HG02870 (cell line): Measurements from ENCODE around the gene SLC35F1.

Source experiments
- ATAC-seq: cut with Tn5 transposase; IDR thresholded peaks from one replicate; pipeline ENCODE4 v1.9.1; 2021; ENCODE audit warnings: mild to moderate bottlenecking, moderate library complexity; ENCODE audit not compliant: unreplicated experiment

SLC35F1 gene

GRCh38 chr6:118344014-118344670 is 437.1 kb downstream of the SLC35F1 start:
- no peak for ATAC-seq

- no peak for ATAC-seq
Measured at GRCh38 chr6:118350881-118351430, 443.9 kb downstream of the SLC35F1 start.

DNA sequence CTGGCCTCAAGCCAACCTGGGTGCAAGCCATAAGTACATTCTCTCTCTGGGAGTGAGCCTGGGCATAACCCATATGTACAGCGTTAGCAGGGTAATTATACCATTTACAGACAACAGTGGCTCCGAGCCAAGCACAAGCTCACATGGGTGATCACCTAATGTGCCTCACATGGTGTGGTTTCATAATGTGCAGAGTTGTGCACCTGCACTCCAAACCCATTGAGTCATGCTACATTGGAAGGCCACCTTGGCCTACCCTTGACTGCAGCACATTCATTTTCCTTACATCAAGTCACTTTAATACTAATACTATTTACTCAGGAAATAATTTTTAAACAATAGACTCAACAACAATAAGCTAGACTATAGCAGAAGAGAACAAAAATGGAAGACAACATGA is 446.5 kb downstream of the SLC35F1 start:
- ATAC-seq: no peak

GRCh38 chr6:118354641-118355040 is 447.6 kb downstream of the SLC35F1 start:
- peak; percentile 100 for ATAC-seq

DNA sequence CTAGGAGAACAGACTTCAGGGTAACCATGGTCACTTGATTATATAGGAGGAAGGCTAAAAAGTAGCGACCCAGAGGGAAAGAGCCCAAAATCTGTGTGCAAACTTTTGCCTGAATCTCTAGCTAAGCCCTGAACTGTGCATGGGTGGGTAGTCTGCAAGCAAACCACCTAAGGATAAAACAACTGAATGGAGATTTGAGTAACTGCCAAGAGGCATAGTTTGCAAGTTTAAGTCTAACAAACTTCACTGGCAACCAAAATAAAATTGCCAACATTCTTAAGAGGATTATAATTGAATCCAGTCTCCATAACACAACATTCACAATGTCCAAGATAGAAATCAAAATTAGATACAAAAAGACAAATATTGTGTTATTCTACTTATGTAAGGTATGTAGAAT is 449.0 kb downstream of the SLC35F1 start:
- ATAC-seq: no peak

GRCh38 chr6:118356686-118357085 is 449.6 kb downstream of the SLC35F1 start:
- no peak for ATAC-seq
